A673 (cell line): Measurements from ENCODE around the gene ASB13.

Experiments used
- EZH2 ChIP-seq: fragments of 200-600 bp; sonication (generic); IDR thresholded peaks from 2 replicates; pipeline ENCODE4 v1.6.1; 2017; ENCODE audit warnings: borderline replicate concordance, low read depth, mild to moderate bottlenecking, mixed read lengths, antibody characterized with exemption, low read length; ENCODE audit not compliant: poor library complexity, severe bottlenecking
- TF ChIP-seq, protein P1 (sequence below): fragments of 300-800, 200-600 bp; sonication (generic); conservative IDR thresholded peaks from 2 replicates; pipeline ENCODE4 v1.5.1; 2017; ENCODE audit warnings: low read depth, mild to moderate bottlenecking, antibody characterized with exemption, low read length, moderate library complexity, mixed read lengths

- TF ChIP-seq, protein P1, sequence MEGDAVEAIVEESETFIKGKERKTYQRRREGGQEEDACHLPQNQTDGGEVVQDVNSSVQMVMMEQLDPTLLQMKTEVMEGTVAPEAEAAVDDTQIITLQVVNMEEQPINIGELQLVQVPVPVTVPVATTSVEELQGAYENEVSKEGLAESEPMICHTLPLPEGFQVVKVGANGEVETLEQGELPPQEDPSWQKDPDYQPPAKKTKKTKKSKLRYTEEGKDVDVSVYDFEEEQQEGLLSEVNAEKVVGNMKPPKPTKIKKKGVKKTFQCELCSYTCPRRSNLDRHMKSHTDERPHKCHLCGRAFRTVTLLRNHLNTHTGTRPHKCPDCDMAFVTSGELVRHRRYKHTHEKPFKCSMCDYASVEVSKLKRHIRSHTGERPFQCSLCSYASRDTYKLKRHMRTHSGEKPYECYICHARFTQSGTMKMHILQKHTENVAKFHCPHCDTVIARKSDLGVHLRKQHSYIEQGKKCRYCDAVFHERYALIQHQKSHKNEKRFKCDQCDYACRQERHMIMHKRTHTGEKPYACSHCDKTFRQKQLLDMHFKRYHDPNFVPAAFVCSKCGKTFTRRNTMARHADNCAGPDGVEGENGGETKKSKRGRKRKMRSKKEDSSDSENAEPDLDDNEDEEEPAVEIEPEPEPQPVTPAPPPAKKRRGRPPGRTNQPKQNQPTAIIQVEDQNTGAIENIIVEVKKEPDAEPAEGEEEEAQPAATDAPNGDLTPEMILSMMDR = no peak
- no peak for TF ChIP-seq EZH2
Observed at GRCh38 chr10:5647507-5648240, 18.7 kb downstream of the ASB13 start.
